OCI-LY3 (cell line): Measurements from ENCODE around the gene DRAP1.

Experiments
- H2AFZ ChIP-seq: fragments of 200-600, 300-600 bp; shearing (Covaris generic); 2 replicates; pipeline ENCODE4 v1.6.0; 2014; ENCODE audit warnings: antibody characterized with exemption, low read depth, low read length
- H3K27ac ChIP-seq: fragments of 200-600, 300-600 bp; sonication (generic); 2 replicates; pipeline ENCODE4 v1.5.1; 2014; ENCODE audit warnings: mild to moderate bottlenecking, low read length, moderate library complexity, mixed read lengths
- H3K27me3 ChIP-seq: fragments of 200-600, 300-600 bp; sonication (generic); 2 replicates; pipeline ENCODE4 v1.6.1; 2014; ENCODE audit warnings: low read depth, low read length, mixed read lengths
- H3K36me3 ChIP-seq: fragments of 200-600, 300-600 bp; sonication (generic); replicated peaks from 2 replicates; pipeline ENCODE3; 2014; ENCODE audit warnings: low read depth, low read length, mixed read lengths
- H3K4me1 ChIP-seq: fragments of 300-600, 200-600 bp; sonication (generic); 2 replicates; pipeline ENCODE4 v1.6.1; 2014; ENCODE audit warnings: low read length, mixed read lengths
- H3K4me2 ChIP-seq: fragments of 200-600, 300-600 bp; sonication (generic); 2 replicates; pipeline ENCODE4 v1.6.1; 2014; ENCODE audit warnings: low read length, mixed read lengths
- H3K4me3 ChIP-seq: fragments of 300-600, 200-600 bp; sonication (generic); 2 replicates; pipeline ENCODE4 v1.5.1; 2014; ENCODE audit warnings: antibody characterized with exemption, mild to moderate bottlenecking, low read length, moderate library complexity
- H3K79me2 ChIP-seq: fragments of 300-600, 200-600 bp; shearing (Covaris generic); 2 replicates; pipeline ENCODE4 v1.6.1; 2014; ENCODE audit warnings: mild to moderate bottlenecking, low read length, mixed read lengths
- H3K9ac ChIP-seq: fragments of 300-600, 200-600 bp; shearing (Covaris generic); 2 replicates; pipeline ENCODE4 v1.6.0; 2014; ENCODE audit warnings: mild to moderate bottlenecking, low read length, moderate library complexity
- H3K9me3 ChIP-seq: fragments of 200-600, 300-600 bp; shearing (Covaris generic); 2 replicates; pipeline ENCODE4 v1.6.1; 2014; ENCODE audit warnings: low read length, mixed read lengths; ENCODE audit not compliant: insufficient read depth
- H4K20me1 ChIP-seq: fragments of 200-600, 300-600 bp; sonication (generic); 2 replicates; pipeline ENCODE4 v1.6.1; 2016; ENCODE audit warnings: low read length, mixed read lengths; ENCODE audit not compliant: insufficient read depth
- CTCF ChIP-seq: fragments of 200-600, 300-600 bp; sonication (generic); IDR thresholded peaks from 2 replicates; pipeline ENCODE4 v1.5.1; 2014; ENCODE audit warnings: antibody characterized with exemption, low read length, low read depth
- EZH2phosphoT487 ChIP-seq: fragments of 200-600 bp; shearing (Covaris generic); IDR thresholded peaks from 2 replicates; pipeline ENCODE4 v1.6.1; 2018; ENCODE audit warnings: antibody characterized with exemption, mixed run types, low read depth

The DRAP1 gene

GRCh38 chr11:65922565-65922964, 3.3 kb downstream of the DRAP1 start:
- H3K4me3 ChIP-seq: no peak overlapping the region
- H3K9me3 ChIP-seq: no peaks in the 10 kb centered on the region
- H3K36me3 ChIP-seq: peaks cover 8% of the 10 kb centered on the region
- no peaks in the 10 kb centered on the region for H4K20me1 ChIP-seq
- TF ChIP-seq CTCF (no peak), EZH2phosphoT487 (no peak)
- peaks cover 19% of the 10 kb centered on the region for H3K4me1 ChIP-seq
- no peak overlapping the region for H3K9ac ChIP-seq
- peaks cover 21% of the 10 kb centered on the region for H3K79me2 ChIP-seq
- no peaks in the 10 kb centered on the region for H3K27me3 ChIP-seq
- H3K4me2 ChIP-seq: no peak overlapping the region
- H2AFZ ChIP-seq: no peak overlapping the region
- H3K27ac ChIP-seq: no peak overlapping the region

- Histone ChIP-seq H3K4me2 (no peak overlapping the region), H3K36me3 (peaks cover 7% of the 10 kb centered on the region), H3K27ac (no peak overlapping the region), H3K9me3 (no peaks in the 10 kb centered on the region), H3K79me2 (peaks cover 3% of the 10 kb centered on the region), H3K9ac (no peak overlapping the region), H2AFZ (no peak overlapping the region), H3K4me3 (no peak overlapping the region), H3K27me3 (no peaks in the 10 kb centered on the region), H4K20me1 (no peaks in the 10 kb centered on the region), H3K4me1 (peaks cover 25% of the 10 kb centered on the region)
- TF ChIP-seq CTCF (no peak), EZH2phosphoT487 (no peak)
These were observed 6.2 kb downstream of the DRAP1 start for GRCh38 chr11:65925397-65925796.

- Histone ChIP-seq H3K27me3 (no peaks in the 10 kb centered on the region), H4K20me1 (no peaks in the 10 kb centered on the region), H3K79me2 (no peaks in the 10 kb centered on the region), H3K4me2 (peak overlapping the region; percentile 84), H3K4me3 (peak overlapping the region; percentile 71), H3K36me3 (no peaks in the 10 kb centered on the region), H2AFZ (peak overlapping the region; percentile 6; the same call in 1 of the 2 replicates), H3K27ac (peak overlapping the region; percentile 73), H3K9me3 (no peaks in the 10 kb centered on the region), H3K9ac (peak overlapping the region; percentile 68), H3K4me1 (peaks cover 32% of the 10 kb centered on the region)
- TF ChIP-seq CTCF: no peak
- no peak for TF ChIP-seq EZH2phosphoT487
These were observed 8.7 kb downstream of the DRAP1 start for GRCh38 chr11:65927904-65928397.

GRCh38 chr11:65928667-65929066, 9.4 kb downstream of the DRAP1 start:
- Histone ChIP-seq H3K36me3 (no peaks in the 10 kb centered on the region), H2AFZ (no peak overlapping the region)

More at GRCh38 chr11:65928667-65929066, 9.4 kb downstream of the DRAP1 start:
- Histone ChIP-seq H4K20me1 (no peaks in the 10 kb centered on the region), H3K4me2 (peak overlapping the region; percentile 84), H3K27ac (peak overlapping the region; percentile 73), H3K9ac (peak overlapping the region; percentile 68; the same call in 1 of the 2 replicates), H3K4me1 (peaks cover 32% of the 10 kb centered on the region), H3K4me3 (peak overlapping the region; percentile 71), H3K27me3 (no peaks in the 10 kb centered on the region), H3K9me3 (no peaks in the 10 kb centered on the region), H3K79me2 (no peaks in the 10 kb centered on the region)
- TF ChIP-seq CTCF: no peak
- TF ChIP-seq EZH2phosphoT487: no peak
